OCI-LY7 (cell line): ENCODE data around the gene SGPL1.

Source experiments
- EZH2phosphoT487 ChIP-seq: fragments of 200-600 bp; sonication (generic); IDR thresholded peaks from 2 replicates; pipeline ENCODE4 v1.6.1; 2018; ENCODE audit warnings: low read depth, borderline replicate concordance, mild to moderate bottlenecking, mixed run types, antibody characterized with exemption, low read length, moderate library complexity, mixed read lengths
- TF ChIP-seq, protein P1 (sequence below): fragments of 200-600 bp; sonication (generic); conservative IDR thresholded peaks from 2 replicates; pipeline ENCODE4 v1.5.1; 2014; ENCODE audit warnings: mild to moderate bottlenecking, antibody characterized with exemption, low read length, moderate library complexity, mixed read lengths

DNA sequence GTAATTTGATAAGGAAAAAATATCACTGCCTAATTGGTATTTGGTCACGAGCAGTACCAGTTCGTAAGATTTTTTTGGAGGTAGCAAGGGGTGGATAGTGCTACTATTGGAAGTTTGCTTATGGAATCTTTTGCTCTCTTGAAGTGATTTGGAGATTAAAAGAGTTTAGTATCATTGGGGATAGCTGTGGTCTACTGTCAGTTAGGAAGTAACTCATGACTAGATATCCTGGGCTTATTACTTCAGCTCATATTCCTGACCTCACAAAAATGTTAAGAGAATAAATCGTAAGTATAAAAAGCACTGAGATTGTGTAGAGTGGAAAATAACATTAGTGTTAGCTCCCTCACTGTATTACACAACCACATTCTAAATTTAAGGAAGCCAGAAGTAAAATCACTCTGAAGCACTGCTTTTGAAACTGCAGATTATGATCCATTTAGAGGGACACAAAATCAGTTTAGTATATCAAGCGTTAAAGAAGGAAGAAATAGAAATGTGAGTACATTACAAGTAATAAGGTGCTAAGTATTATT lies 22.6 kb downstream of the SGPL1 start:
- TF ChIP-seq, protein P1, sequence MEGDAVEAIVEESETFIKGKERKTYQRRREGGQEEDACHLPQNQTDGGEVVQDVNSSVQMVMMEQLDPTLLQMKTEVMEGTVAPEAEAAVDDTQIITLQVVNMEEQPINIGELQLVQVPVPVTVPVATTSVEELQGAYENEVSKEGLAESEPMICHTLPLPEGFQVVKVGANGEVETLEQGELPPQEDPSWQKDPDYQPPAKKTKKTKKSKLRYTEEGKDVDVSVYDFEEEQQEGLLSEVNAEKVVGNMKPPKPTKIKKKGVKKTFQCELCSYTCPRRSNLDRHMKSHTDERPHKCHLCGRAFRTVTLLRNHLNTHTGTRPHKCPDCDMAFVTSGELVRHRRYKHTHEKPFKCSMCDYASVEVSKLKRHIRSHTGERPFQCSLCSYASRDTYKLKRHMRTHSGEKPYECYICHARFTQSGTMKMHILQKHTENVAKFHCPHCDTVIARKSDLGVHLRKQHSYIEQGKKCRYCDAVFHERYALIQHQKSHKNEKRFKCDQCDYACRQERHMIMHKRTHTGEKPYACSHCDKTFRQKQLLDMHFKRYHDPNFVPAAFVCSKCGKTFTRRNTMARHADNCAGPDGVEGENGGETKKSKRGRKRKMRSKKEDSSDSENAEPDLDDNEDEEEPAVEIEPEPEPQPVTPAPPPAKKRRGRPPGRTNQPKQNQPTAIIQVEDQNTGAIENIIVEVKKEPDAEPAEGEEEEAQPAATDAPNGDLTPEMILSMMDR, result no peak
- no peak for TF ChIP-seq EZH2phosphoT487
